GM18526 (cell line): ENCODE measurements around the gene LRRC34.

Source experiments
- POLR2A ChIP-seq: IDR thresholded peaks from 3 replicates; pipeline ENCODE4 v1.6.1; 2011; ENCODE audit not compliant: insufficient read length; ENCODE audit errors: extremely low read depth

LRRC34 gene

GRCh38 chr3:169825316-169825715 lies 12.6 kb upstream of the LRRC34 start:
- no peak for TF ChIP-seq POLR2A

- TF ChIP-seq POLR2A = no peak
Observed at GRCh38 chr3:169822983-169823382, 10.3 kb upstream of the LRRC34 start.

- no peak for TF ChIP-seq POLR2A
Observed at GRCh38 chr3:169822540-169822939, 9.8 kb upstream of the LRRC34 start.

- TF ChIP-seq POLR2A = no peak
Observed at GRCh38 chr3:169822091-169822490, 9.4 kb upstream of the LRRC34 start.

DNA sequence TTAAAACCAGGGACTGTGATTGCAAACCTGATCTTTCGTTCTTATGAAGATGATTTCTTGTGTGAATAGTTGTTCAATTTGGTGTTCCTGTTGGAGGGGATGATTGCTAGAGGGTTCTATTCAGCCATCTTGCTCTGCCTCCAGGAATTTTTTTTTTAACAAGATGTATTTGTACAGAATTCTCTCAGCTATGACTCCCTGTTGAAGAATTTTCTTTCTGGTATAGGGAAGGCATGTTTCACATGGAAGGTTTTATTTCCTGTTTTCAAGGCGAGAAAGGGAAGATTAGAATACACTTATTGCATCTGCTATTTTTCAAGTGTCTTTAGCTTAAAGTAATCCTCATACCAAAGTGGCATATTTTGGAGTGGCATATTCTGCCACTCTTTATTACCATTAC lies 5.6 kb upstream of the LRRC34 start:
- TF ChIP-seq POLR2A = no peak

GRCh38 chr3:169815590-169816150 lies 3.0 kb upstream of the LRRC34 start:
- no peak for TF ChIP-seq POLR2A

GRCh38 chr3:169813757-169814517 lies 1.2 kb upstream of the LRRC34 start:
- TF ChIP-seq POLR2A = no peak

- no peak for TF ChIP-seq POLR2A
Observed at GRCh38 chr3:169813278-169813677, 574 bp upstream of the LRRC34 start.

GRCh38 chr3:169811631-169812331 lies 923 bp downstream of the LRRC34 start:
- no peak for TF ChIP-seq POLR2A

DNA sequence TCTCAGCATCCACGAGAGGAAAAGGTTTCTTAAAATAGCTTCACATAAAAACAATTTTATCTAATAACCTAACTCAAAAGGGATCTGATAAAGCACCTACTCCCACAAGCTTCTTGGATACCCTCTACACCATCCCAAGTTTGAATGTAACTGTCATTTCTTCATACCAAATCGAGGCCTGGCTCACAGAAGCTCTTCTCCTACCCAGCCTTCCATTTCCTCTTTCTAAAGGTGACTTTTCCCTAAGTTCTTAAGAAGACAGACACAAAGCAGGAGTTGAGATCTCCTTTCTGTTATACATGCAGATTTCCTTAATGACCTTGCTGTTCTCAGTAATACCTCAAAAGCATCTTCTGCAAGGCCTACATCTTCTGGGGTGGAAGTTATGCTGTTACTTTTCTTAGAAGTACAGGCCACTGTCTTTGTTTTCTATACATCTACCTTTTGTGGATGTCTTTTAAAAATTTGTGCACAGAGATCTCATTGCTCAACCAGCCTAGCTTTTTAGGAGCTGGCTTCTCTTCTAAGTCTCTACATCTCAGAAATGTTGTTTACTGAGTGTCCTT lies 3.4 kb downstream of the LRRC34 start:
- TF ChIP-seq POLR2A = no peak

DNA sequence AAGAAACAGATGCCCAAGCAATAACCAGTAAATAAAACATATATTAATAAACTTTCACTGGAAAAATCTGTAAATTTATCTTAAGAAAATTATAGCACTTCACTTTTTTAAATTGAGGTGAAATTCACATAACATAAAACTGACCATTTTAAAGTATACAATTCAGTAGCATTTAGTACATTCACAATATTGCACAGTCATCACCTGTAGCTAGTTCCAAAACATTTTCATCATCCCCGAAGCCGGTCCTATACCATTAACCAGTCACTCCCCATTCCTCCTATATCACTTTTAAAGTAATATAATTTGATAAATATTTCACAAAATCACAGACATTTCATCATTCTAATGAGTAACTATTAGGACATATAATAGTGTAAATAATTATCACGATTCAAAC lies 8.0 kb downstream of the LRRC34 start:
- TF ChIP-seq POLR2A = no peak

- TF ChIP-seq POLR2A = no peak
Observed at GRCh38 chr3:169792359-169792758, 20.3 kb downstream of the LRRC34 start.

- TF ChIP-seq POLR2A = no peak
Observed at GRCh38 chr3:169790687-169791429, 21.8 kb downstream of the LRRC34 start.

DNA sequence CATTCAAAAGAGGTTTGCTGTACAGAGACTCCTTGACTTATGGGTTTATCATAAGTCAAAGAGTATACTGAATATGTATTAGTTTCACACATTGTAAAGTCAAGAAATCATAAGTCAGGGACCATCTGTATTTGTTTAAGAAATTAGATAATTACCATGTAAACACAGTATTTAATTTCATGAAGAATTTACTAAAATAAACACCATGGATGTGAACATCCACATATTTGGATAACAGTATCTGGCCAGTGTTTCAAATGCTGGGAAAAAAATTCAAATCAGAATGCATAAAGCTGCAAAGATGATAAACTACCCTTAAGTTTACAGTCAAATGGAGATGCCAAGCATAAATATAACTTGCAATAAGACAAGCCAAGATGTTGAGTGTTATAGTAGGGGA lies 22.5 kb downstream of the LRRC34 start:
- TF ChIP-seq POLR2A = no peak

DNA sequence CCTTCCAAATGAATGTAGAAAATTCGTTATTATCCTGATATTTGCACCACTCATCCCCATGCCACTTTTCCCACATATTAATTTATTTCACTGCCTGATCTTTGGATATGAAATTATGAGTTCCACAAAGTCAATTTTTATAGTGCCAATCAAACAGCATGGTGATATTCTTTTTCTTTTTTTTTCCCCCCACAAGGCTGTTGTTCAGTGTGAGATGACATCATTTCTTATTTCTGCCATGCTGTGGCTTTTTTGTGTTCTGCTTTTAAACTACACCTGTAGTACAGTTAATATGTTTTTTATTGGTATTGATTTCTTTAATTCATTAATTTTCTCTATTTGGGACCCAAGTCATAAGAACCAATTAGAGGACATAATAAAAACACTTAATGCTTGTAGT lies 24.9 kb downstream of the LRRC34 start:
- no peak for TF ChIP-seq POLR2A
